Measurements from ENCODE around the gene TMEM245.

- no peak for TF ChIP-seq CTCF (IDR thresholded peaks at IDR 0.05)
- TF ChIP-seq EZH2 (IDR thresholded peaks at IDR 0.05) = no peak
- no peak for TF ChIP-seq EZH2phosphoT487 (IDR thresholded peaks at IDR 0.05)
Observed at GRCh38 chr9:108997112-108997511, 122.6 kb downstream of the TMEM245 start.
